Activated CD8-positive, alpha-beta memory T cell treated with anti-CD3 and anti-CD28 coated beads, Interleukin-2, amount 50 U/mL, for 4 hours (primary cell): Measurements from ENCODE around the gene BTF3L4.
A peak's percentile ranks its signal among the peaks of the same experiment; 100 is the strongest.
"Not testable (repeated sequence)": the region's sequence is repeated elsewhere in the genome, so short reads cannot be mapped to it uniquely, and the experiment has no call there.

Experiments
- DNase-seq: peaks from one replicate; pipeline ENCODE4 v3.0.0-alpha.2; 2020

The BTF3L4 gene

GRCh38 chr1:52056163-52056936 lies at the start of gene BTF3L4:
TSS of gene BTF3L4 (plus strand) at chr1:52056295. CDS start at chr1:52059848, 3,553 bp downstream.
- DNase-seq: peak; percentile 91

- no peak for DNase-seq
Measured at GRCh38 chr1:52007215-52008002, 48.7 kb upstream of the BTF3L4 start.

- no peak for DNase-seq
Measured at GRCh38 chr1:52008071-52008809, 47.9 kb upstream of the BTF3L4 start.

GRCh38 chr1:52022133-52022532 lies 34.0 kb upstream of the BTF3L4 start:
- DNase-seq: no peak

GRCh38 chr1:52026278-52026677 lies 29.8 kb upstream of the BTF3L4 start:
- no peak for DNase-seq

- DNase-seq: no peak
Measured at GRCh38 chr1:52028328-52028727, 27.8 kb upstream of the BTF3L4 start.

- DNase-seq: not testable (repeated sequence)
Measured at GRCh38 chr1:52028839-52029238, 27.3 kb upstream of the BTF3L4 start.

- no peak for DNase-seq
Measured at GRCh38 chr1:52032124-52032784, 23.8 kb upstream of the BTF3L4 start.

- no peak for DNase-seq
Measured at GRCh38 chr1:52032785-52033131, 23.3 kb upstream of the BTF3L4 start.

- DNase-seq: peak; percentile 85
Measured at GRCh38 chr1:52033190-52034049, 22.7 kb upstream of the BTF3L4 start, which contains the start of gene KTI12. TSS of gene KTI12 (minus strand) at chr1:52033810. CDS start at chr1:52033761, 49 bp downstream.

GRCh38 chr1:52034050-52034384 lies 22.1 kb upstream of the BTF3L4 start:
- no peak for DNase-seq

GRCh38 chr1:52037402-52037814 lies 18.7 kb upstream of the BTF3L4 start:
- no peak for DNase-seq

GRCh38 chr1:52037909-52038308 lies 18.2 kb upstream of the BTF3L4 start:
- DNase-seq: no peak

- DNase-seq: no peak
Measured at GRCh38 chr1:52041551-52042185, 14.4 kb upstream of the BTF3L4 start.

GRCh38 chr1:52045236-52045635 lies 10.9 kb upstream of the BTF3L4 start:
- no peak for DNase-seq

GRCh38 chr1:52045666-52046195 lies 10.4 kb upstream of the BTF3L4 start:
- DNase-seq: not testable (repeated sequence)

GRCh38 chr1:52049337-52049736 lies 6.8 kb upstream of the BTF3L4 start:
- DNase-seq: not testable (repeated sequence)

- DNase-seq: no peak
Measured at GRCh38 chr1:52053862-52054261, 2.2 kb upstream of the BTF3L4 start.

- no peak for DNase-seq
Measured at GRCh38 chr1:52054496-52055065, 1.5 kb upstream of the BTF3L4 start.

GRCh38 chr1:52055066-52055865 lies 829 bp upstream of the BTF3L4 start, which contains the start of gene TXNDC12:
TSS of gene TXNDC12 (minus strand) at chr1:52055191. CDS start at chr1:52055096, 95 bp downstream.
- peak; percentile 60 for DNase-seq
